Glutamatergic neuron (in vitro differentiated cells): ENCODE data around the gene ANO10. TPM values are rescaled to one million over a fixed set of nuclear protein-coding genes. Genes with fewer than 3 reads are reported as not detected.

Source experiments
- DNase-seq: peaks from one replicate; pipeline ENCODE4 v3.0.0; 2022
- H3K27ac Mint-ChIP-seq: one replicate; pipeline ENCODE4 v1.8.0; 2020; ENCODE audit warnings: mild to moderate bottlenecking, mixed read lengths, inconsistent platforms; ENCODE audit not compliant: unreplicated experiment
- H3K27me3 Mint-ChIP-seq: one replicate; pipeline ENCODE4 v1.8.0; 2020; ENCODE audit warnings: mild to moderate bottlenecking, moderate library complexity, mixed read lengths, inconsistent platforms; ENCODE audit not compliant: unreplicated experiment
- H3K36me3 Mint-ChIP-seq: one replicate; pipeline ENCODE4 v1.8.0; 2020; ENCODE audit warnings: mild to moderate bottlenecking, mixed read lengths, inconsistent platforms; ENCODE audit not compliant: unreplicated experiment
- H3K4me1 Mint-ChIP-seq: one replicate; pipeline ENCODE4 v1.8.0; 2020; ENCODE audit warnings: mild to moderate bottlenecking, low read depth, mixed read lengths, inconsistent platforms; ENCODE audit not compliant: unreplicated experiment
- H3K4me3 Mint-ChIP-seq: one replicate; pipeline ENCODE4 v1.8.0; 2020; ENCODE audit warnings: mild to moderate bottlenecking, mixed read lengths, inconsistent platforms; ENCODE audit not compliant: unreplicated experiment
- H3K9me3 Mint-ChIP-seq: one replicate; pipeline ENCODE4 v1.8.0; 2020; ENCODE audit warnings: mild to moderate bottlenecking, moderate library complexity, mixed read lengths, inconsistent platforms; ENCODE audit not compliant: unreplicated experiment
- CTCF ChIP-seq: fragments of 200-600 bp; sonication (generic); IDR thresholded peaks from one replicate; pipeline ENCODE4 v1.5.0; 2021; ENCODE audit not compliant: partially characterized antibody, unreplicated experiment
- total RNA-seq: library from RNA; stranded (reverse); fragmentation: NEBNext Ultra II Directional; extraction: Animal tissue kit (Norgen Biotek cat#: 25700); gene quantifications from one replicate; pipeline ENCODE4 v1.2.1, GENCODE V29; 2021; ENCODE audit not compliant: unreplicated experiment

The ANO10 gene
- total RNA-seq, 1 donor from 2014 or later: 44.9 TPM

DNA sequence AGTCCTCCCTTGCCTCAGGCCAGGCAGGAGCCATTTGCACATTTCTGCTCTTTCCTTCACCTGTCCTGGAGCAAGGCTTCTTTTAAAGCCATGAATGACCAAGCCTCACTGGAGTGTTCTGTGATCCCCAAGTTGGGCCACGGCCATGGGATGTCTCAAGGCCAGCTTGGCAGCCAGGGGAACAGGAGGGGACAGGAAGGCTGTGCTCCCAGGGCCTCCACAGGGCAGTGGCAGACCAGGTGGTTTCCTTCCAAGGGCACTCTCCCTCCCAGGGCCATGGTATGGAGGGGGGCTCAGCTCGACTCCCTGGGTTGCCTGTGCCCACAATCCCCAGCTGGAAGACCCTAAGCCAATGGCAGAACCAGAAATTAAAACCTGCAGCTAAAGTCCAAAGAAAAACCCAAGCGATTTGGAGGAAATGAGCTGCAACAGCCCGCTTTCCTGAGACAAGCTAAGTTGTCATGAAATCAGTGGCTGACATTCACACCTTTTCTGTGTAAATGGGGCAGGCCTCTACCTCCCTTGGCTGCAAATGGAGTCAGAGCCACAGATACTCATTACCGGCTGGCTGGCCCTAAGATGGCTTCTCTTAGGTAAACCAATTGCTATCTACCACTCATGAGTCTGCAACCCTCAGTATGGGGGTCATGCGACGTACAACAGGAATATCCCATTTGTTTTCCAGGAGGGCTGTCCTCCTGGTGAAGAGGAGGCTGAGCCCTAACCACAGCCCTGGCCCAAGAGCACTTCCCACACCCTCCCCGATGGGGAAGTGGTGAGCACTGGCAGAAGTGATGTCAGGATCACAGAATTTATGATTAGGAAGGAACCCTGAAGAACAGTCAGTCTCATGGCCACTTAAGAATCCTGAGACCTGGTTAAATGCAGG, 252.2 kb downstream of the ANO10 start:
- H3K27me3 Mint-ChIP-seq: peaks cover 3% of the 10 kb centered on the region
- H3K9me3 Mint-ChIP-seq: no peaks in the 10 kb centered on the region
- DNase-seq: no peak
- H3K4me1 Mint-ChIP-seq: no peaks in the 10 kb centered on the region
- no peak overlapping the region for H3K4me3 Mint-ChIP-seq
- no peaks in the 10 kb centered on the region for H3K36me3 Mint-ChIP-seq
- no peak overlapping the region for H3K27ac Mint-ChIP-seq
- no peak for TF ChIP-seq CTCF

DNA sequence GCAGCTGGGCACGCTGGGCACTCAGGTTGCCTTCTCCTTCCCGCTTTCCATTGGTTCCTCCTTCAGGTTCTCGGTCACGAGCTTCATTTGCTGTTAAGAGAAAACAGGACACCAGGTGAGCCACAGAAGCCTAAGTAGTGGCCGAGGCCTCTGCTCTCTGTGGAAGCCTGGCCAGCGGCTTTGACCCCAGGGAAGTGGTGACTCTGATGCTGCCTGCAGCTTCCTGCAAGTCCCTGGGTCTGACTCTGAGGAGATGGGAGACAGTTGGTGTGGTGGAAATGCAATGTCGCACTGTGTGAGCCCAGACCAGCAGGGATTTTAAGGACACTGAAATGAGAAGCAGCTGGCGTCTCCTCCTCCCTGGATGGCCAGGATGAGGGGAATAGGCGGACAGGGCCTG, 254.9 kb downstream of the ANO10 start:
- Mint-ChIP-seq H3K27me3 (peaks cover 2% of the 10 kb centered on the region), H3K36me3 (no peaks in the 10 kb centered on the region), H3K4me3 (no peak overlapping the region), H3K27ac (no peak overlapping the region), H3K4me1 (peaks cover 6% of the 10 kb centered on the region), H3K9me3 (peaks cover 5% of the 10 kb centered on the region)
- no peak for DNase-seq
- no peak for TF ChIP-seq CTCF

- no peak for DNase-seq
- Mint-ChIP-seq H3K4me1 (peaks cover 6% of the 10 kb centered on the region), H3K9me3 (peaks cover 5% of the 10 kb centered on the region), H3K4me3 (no peak overlapping the region), H3K36me3 (no peaks in the 10 kb centered on the region), H3K27me3 (peaks cover 2% of the 10 kb centered on the region), H3K27ac (no peak overlapping the region)
- no peak for TF ChIP-seq CTCF
Measured at GRCh38 chr3:43366481-43366880, 255.3 kb downstream of the ANO10 start.

DNA sequence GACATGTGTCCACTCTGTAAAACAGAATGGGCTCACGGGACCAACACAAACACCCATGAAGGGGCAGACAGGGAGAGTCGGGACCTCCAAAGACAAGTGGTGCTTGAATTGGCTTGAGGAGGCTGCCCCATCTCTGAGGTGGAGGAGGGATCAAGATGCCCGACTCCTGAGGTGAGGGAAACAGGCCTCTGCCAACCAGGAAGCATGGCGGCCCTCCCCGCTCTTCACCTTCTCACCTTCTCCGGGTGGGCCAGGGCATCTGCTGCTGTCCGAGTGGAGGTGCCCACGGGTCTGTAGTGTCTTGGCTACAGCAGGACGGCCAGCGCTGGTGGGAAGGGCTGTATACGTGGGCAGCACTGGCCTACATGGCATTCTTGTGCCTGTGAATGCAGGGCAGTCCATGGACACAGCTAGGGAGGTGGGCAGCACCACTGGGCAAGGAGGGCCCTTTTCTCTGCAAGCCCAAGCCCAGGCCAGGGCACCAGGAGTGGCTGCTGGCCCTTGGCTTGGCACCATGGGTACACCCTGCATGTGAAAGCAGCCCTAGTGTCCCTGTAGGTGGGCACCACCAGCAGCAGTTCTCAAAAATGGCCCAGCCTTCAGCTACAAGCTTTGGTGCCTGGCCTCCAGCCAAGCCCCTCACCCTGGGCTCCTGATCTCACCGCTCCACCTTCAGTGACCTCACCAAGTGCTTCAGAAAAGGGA, 256.1 kb downstream of the ANO10 start:
- Mint-ChIP-seq H3K9me3 (peaks cover 5% of the 10 kb centered on the region), H3K27ac (no peak overlapping the region), H3K4me3 (no peak overlapping the region), H3K4me1 (peaks cover 6% of the 10 kb centered on the region), H3K27me3 (peaks cover 2% of the 10 kb centered on the region), H3K36me3 (no peaks in the 10 kb centered on the region)
- no peak for DNase-seq
- TF ChIP-seq CTCF: no peak

- Mint-ChIP-seq H3K4me3 (no peak overlapping the region), H3K36me3 (no peaks in the 10 kb centered on the region), H3K27ac (no peak overlapping the region), H3K27me3 (peaks cover 2% of the 10 kb centered on the region), H3K4me1 (peaks cover 6% of the 10 kb centered on the region), H3K9me3 (peaks cover 5% of the 10 kb centered on the region)
- TF ChIP-seq CTCF: no peak
- DNase-seq: no peak
Measured at GRCh38 chr3:43364926-43365325, 256.9 kb downstream of the ANO10 start.
